DMS53 treated with DMSO at 0.1 percent for 48 hours (cell line): ENCODE measurements around the gene PRKCE.
"Not testable (repeated sequence)": the region's sequence is repeated elsewhere in the genome, so short reads cannot be mapped to it uniquely, and the experiment has no call there.

Experiments used
- DNase-seq: peaks from one replicate; lab custom pipeline; 2025; ENCODE audit not compliant: unreplicated experiment; lab: John Stamatoyannopoulos, UW

Gene PRKCE

DNA sequence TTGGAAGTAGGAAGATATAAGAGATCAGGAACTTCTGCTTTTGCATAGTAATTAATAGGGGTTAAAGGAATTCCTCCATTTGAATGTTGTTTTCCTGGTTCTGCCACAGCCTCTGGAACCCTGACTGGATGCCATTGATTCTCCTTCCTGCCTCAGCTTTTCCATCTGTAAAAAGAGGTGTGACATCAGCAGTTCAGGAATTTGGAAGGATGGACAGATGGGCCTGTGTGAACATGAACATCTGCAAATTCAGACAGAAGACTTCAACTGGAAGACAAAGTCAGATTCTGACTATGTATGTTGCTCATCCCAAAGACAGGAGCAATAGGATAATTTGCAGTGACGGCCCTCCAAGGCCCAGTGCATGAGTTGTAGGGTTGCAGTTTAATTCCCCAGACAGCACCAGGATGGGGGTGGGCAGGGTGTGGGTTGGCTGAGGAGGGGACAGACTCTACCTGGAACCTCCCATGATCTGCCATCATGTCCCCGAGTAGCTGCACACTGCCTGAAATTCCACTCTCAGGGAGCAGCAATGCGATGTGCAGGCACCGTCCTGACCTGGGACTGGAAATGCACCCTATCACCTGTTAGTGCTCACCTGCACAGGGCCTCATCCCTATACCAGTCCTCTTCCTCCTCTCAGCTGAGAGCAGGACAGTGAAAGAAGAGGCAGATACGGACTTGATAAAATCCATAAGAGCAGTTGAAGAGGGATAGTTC, 546.8 kb downstream of the PRKCE start:
- no peak for DNase-seq

DNA sequence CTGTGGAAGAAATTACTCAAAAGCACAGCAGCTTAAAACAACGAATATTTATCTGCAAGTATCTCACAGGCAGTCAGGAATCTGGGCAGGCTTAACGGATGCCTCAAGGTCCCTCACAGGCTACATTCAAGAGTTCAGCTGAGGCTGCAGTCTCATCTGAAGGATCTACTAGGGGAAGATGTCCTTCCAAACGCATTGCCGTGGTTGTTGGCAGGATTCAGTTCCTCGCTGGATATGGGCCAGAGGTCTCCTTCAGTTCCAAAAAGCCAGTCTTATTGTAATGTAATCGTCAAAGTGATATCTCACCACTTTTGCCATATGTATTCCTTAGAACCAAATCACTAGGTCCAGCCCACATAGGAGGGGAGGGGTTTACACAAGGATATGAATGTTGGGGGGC, 547.5 kb downstream of the PRKCE start:
- DNase-seq = no peak

DNA sequence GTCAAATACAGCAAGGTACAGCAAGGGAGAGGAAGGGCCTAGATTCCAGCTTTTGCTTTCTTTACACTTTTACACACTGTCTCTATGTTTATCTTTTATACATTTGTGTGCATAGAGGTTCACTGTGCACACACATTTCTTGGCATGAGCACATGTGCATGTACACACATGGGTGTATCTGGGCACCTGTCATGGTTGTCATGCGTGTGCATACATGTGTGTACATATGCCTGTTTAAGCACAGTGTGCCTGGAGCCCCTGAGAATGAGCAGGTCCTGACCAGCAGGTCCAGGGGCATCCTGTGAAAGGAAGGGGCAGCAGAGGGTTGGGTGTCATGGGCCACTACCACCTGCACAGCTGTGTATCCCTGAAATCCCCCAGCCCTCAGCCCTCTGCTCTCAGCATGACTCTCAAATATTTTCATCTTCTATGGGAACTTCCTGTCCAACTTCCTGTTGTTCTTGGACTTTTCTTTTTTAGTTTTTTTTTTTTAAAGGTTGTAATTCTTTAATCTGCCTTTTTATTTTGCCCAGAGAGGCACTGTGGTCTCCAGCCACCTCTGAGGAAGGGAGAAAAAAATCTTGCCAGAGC, 548.7 kb downstream of the PRKCE start:
- DNase-seq = no peak

DNA sequence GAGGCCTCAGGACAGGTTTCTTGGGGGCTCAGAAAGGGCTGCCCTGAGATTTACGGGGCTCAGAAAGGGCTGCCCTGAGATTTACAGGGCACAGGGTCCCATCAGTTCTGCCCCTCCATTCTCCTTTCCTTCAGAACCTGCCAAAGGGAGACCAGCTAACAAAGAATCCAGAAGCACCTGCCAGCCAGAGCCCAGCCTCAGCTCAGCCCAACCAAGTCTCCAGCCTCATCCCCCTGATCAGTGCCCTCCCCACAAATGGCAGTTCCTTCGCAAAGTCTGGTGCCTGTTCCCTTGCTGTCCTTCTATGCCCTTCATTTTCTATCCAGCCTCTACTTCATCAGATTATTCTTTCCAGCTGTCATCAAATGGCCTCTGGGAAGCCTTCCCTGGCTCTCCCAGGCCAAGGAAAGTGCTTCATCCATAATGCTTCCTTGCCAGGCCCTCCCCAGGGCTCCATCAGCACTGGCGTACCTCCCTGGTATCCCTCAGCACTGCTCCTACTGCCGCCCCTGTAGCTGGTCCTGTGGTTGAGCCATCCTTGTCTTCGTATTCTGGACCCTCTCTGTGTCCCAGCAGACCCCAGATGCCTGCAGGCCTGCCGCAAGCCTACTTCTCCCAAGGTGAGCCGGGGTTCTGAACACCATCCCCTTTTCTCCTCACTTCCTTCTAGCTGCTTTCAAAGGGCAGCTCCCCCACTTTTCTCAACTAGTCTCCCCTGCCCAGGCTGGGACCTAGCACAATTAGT, 549.6 kb downstream of the PRKCE start:
- DNase-seq = no peak

DNA sequence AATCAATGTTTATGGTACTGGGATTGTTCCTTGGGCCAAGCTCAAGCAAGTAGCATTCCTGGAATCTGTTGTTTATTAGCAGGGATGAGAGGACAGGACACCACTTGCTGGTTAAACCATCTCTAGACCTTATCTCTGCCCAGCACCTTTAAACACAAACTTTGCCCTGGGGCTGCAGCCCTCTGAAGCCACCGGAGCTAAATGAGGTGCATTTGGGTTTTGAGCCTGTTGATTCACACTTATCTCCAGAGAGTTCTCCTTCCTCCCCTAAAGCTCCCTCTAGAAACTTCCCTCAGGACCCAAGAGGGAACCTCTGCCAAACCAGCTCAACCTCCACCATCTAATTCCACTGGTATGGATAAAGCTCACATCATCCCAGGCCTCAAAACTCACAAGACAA, 551.0 kb downstream of the PRKCE start:
- DNase-seq = no peak

DNA sequence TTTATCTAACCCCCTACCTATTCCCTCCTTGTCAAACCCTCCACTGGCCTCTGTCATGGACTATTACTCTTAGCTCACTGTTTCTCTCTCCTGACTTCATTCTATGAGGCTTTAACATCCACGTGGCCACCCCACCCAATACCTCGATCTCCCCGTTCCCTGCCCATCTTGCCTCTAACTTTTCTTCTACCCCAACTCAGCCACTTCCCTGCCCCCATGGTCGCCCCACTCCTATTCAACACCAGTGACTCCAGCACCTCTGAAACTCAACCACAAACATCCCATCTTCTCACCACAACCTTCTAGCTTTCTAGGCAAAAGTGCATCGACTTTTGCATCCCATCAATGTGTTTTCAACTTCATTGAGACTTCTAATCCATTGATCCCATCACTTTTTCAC, 551.5 kb downstream of the PRKCE start:
- no peak for DNase-seq

DNA sequence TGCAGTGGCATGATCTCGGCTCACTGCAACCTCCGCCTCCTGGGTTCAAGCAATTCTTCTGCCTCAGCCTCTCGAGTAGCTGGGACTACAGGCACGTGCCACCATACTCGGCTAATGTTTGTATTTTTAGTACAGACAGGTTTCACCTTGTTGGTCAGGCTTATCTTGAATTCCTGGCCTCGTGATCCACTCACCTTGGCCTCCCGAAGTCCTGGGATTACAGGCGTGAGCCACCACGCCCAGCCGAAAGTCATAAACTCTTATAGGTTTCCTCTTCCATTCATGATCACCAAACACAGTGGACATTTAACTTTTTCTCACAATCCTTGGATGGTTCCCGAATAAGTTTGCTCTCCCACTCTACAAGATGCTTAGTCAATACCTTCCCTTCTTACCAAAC, 552.2 kb downstream of the PRKCE start:
- DNase-seq = not testable (repeated sequence)

DNA sequence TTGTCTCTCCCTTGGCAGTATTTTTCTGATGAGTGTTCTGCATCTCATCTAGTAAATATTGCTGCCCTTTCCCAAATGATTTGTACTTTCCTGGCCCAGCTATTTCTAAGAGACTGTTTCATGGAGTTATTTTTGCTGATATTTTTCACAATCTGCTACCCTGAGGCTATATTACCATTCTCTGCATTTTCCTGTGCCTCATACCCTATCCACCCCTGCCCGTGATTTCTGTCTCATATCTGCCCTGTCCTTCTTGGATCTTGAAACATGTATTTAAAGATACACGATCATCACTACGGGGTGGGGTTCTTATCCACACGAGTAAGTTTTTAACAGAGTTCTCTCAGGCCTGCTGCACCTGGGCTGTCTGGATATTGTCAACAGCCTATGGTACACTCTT, 556.1 kb downstream of the PRKCE start:
- no peak for DNase-seq

DNA sequence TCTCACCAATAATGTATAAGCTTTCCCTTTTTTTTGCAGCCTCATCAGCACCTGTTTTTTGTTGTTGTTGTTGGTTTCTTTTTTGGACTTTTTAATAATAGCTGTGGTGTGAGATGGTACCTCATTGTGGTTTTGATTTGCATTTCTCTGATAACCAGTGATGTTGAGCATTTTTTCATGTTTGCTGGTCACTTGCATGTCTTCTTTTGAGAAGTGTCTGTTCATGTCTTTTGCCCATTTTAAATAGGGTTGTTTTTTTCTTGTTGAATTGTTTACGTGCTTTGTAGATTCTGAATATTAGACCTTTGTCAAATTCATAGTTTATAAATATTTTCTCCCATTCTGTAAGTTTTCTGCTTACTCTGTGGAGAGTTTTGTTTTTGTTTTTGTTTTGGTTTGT, 557.3 kb downstream of the PRKCE start:
- no peak for DNase-seq

DNA sequence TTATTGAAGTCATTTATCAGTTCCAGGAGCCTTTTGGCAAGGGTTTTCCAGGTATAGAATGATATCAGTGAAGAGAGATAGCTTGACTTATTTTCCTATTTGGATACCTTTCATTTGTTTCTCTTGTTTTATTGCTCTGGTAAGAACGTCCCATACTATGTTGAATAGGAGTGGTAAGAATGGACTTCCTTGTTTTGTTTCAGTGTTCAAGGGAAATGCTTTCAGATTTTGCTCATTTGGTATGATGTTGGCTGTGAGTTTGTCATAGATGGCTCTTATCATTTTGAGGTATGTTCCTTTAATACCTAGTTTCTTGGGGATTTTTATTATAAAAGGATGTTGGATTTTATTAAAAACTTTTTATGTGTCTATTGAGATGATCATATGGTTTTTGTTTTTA, 558.6 kb downstream of the PRKCE start:
- no peak for DNase-seq

DNA sequence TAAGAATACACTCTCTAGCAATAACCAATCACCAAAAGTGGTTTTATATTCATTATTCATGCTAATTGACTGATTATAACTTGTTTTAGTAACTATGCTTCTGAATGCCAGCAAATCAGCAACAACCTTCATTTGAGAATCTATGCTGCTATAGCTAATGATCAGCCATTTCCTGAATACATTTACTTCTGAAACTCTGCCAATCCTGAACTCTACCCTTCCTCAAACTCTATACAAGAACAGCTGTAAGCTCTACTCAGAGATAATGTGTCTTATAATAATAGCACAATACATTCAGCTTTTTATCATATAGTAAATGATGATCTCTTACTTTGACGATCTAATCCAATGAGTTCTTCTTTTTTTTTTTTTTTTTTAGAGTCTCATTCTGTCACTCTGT, 560.0 kb downstream of the PRKCE start:
- DNase-seq = no peak

DNA sequence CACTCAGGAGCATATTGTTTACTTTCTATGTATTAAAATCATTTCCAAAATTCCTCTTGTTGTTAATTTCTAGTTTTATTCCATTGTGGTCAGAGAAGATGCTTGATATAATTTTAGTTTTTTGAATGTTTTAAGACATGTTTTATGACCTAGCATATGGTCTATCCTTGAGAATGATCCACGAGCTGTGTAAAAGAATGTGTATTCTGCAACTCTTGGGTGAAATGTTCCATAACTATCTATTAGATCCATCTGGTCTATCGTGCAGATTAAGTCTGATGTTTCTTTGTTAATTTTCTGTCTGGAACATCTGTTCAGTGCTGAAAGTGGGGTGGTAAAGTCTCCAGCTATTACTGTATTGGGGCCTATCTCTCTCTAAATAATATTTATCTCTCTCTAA, 562.4 kb downstream of the PRKCE start:
- no peak for DNase-seq

DNA sequence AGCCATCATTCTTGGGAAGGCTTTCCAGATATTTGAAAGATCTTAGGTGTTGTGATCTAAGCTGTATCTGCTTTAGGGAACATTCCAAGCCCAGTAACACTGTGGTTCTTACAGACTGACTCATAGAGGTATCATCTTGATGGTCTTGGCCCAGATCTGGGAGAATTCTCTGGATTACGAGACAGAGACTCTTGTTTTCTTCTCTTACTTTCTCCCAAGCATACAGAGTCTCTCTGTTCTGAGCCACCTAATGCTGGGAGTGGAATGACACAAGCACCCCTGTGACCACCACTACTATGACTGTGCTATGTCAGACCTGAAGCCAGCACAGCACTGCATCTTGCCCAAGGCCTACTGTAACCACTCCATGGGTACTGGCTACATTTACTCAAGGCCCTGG, 564.7 kb downstream of the PRKCE start:
- no peak for DNase-seq

DNA sequence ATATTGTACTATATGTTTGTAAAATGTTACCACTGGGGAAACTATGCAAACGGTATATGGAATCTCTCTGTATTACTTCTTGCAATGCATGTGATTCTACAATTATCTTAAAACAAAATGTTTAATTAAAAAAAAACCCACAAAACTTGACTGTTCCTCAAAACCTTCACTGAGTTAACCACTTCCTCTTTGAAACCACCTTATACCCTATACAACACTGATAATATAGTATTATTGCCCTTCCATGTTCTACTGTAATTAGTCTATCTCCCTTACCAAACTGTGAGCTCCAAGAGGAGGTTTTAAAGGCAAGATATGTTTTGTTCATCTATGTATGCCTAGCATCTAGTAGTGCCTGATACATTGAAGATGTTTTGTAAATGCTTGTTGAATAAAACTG, 572.0 kb downstream of the PRKCE start:
- not testable (repeated sequence) for DNase-seq

DNA sequence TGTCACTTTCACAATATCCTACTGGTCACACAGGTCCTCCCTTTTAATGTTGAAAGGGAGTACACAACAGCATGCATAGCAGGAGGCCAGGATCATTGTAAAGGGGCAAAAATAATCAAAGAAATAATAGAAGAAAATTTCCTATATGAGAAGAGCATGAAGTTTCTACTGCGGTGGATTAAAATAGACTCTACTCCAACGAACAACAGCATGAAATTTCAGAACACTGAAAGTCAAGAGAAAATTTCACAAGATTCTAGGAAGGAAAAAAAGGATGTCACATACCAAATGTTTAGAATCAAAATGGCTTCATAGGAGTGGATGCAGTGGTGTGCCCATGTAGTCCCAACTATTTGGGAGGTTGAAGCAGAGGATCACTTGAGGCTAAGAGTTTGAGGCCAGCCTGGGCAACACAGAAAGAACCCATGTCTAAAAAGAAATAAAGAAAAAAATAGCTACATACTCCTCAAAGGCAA, 573.7 kb downstream of the PRKCE start:
- no peak for DNase-seq

DNA sequence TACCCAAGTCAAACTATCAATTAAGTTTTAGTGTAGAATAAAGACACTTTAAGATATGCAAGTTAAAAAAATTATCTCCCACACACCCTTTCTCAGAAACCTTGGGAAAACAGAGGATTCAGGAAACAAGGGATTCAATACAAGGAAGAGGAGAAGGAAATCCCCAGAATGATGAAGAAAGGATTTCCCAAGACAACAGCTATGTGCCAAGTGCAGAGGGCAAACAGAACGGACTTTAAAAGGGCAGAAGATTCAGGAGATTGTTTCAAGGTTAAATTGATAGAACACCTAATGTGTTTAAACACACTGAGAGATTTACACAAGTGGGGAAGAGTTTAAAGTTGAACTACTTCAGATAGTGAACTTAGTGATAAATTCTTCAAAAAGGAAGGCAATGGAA, 574.3 kb downstream of the PRKCE start:
- no peak for DNase-seq

DNA sequence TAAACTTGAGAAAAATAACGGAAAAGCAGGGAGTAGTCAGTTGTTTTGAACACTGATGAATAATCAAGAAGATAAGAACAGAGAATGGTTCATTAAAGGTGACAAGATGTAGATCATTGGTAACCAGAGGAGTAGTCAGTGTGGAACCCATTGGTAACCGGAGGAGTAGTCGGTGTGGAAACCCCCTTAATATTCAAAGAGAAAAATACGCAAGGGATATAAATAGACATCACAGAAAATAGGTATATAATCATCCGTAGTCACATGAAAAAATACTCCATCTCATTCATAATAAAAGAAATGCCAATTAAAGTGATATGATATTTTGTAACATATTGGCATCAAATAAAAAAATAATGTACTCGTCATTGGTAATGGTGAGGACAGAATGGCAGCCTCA, 575.1 kb downstream of the PRKCE start:
- DNase-seq = no peak

DNA sequence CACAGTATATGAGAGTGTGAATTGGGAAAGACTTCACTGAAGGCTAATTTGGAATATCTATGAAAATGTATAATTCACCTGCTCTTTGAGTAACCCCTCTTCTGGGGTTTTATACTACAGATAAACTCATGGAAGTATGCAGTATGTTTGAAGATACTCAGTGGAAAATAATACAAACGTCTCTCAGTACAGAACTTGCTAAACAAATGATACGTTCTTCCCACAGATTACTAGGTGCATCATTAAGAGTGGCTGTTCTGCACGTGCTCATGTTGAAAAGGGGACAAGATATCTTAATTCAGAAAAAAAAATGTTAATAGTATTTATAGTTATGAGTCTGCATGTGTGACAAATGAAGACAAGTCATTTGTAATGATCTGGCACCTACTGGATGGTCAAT, 575.5 kb downstream of the PRKCE start:
- DNase-seq = no peak

DNA sequence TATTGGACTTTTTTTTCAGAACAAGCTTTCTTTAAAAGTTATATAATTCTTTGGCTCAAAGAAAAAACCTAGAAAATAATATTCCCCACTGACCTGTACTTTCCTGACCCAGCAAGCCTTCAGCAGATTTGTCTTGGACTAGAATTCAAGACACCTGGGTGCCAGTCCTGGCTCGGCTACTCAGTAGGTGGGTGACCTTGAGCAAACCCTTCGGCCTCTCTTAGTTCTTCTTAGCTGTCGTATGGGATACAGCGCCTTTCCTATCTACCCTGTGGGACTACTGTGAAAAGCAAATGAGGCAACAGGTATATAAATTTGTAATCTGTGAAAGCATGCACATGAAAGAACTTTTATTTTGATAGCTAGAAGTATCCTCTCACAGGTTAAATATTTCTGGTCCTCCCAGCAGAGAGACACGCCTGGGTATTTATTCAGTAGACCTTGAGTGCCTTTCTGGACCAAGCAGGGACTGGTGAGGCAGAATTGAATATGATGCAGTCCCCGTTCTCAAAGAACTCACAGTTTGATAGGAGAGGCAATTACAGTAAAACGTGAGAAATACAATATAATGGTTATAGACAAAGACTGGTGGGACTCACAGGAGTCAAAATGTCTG, 576.3 kb downstream of the PRKCE start:
- no peak for DNase-seq

DNA sequence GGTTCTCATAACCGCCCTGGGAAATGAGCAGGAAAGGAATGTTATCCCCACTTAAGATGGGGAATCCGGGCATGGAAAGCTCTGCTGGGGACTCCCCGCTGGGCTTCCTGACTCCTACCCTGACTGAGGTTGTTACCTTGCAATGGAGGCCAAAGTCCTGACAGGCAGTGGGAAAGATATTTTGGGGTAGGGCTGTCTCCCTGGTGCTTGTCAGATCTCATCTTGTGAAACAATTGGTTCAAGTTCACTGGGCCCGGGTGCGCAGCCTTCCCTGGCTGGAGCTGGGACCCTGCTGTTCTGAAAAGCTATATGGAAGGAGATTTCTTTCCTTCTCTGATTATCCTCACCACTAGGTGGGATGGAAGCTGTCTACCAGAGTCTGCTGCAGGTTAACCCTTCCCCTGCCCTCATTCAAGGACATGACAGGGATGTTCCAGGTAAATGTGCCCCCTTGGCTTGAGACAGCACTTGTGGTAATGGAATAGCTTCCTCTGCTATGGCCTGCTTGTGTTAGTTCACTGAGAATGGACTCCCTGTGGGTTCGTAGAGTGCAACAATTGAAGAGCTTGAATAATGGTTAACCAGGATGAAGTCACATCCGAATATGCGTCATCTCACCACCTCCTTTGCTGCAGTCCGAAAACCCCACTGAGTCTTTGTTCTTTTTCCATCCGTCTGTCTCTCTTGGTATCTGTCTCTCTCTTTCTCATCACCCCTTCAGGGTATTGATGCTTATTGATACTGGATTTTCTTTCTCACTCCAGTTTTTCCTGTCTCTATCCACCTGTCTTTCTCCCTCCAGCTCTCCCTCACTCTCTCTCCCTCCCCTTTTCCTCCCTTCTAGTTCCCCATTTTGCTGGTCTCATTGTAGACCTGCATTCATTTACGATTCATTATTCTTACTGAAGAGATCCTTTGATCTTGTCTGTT, 577.9 kb downstream of the PRKCE start:
- peak; percentile 89 for DNase-seq

DNA sequence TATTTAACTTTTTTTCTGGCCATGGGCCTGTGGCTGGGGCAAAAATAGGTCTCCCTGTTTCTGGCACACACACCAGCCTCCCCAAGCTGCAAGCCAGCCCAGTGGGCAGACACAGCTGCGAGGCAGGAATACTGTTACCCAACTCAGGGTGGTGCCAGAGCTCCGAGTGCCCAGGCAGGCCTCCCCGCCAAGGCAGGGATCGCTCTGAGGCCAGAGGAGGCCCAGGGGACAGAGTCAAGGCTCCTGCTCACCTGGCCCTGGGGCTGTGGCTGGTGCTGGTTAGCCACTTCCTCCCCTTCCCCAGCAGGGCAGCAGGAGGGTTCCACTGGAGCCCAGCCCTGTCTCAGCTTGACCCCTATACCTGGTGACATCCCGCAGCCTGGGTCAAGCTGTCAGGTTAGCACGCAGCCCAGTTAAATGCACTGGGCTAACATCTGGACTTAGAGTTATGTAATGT, 578.7 kb downstream of the PRKCE start:
- DNase-seq = peak; percentile 61
